Neutrophil (primary cell): ENCODE data around the gene RAB34.
"Not testable (repeated sequence)": the region's sequence is repeated elsewhere in the genome, so short reads cannot be mapped to it uniquely, and the experiment has no call there.

Experiments
- H3K27ac ChIP-seq: fragments of 200-600 bp; sonication (generic); 2 replicates; pipeline ENCODE4 v1.5.1; 2016; ENCODE audit warnings: mild to moderate bottlenecking, moderate library complexity
- H3K27me3 ChIP-seq: fragments of 200-600 bp; sonication (generic); 2 replicates; pipeline ENCODE4 v1.6.0; 2016; ENCODE audit warnings: mild to moderate bottlenecking
- H3K36me3 ChIP-seq: fragments of 200-600 bp; sonication (generic); 2 replicates; pipeline ENCODE4 v1.5.1; 2017
- H3K4me1 ChIP-seq, 2 experiments: fragments of 200-600 bp in 1 of 2; sonication (generic) in 1 of 2; 1 replicate in 1 of 2; 2 replicates in 1 of 2; pipeline versions ENCODE4 v1.5.1 to v1.6.1; 2013 to 2016; ENCODE audit warnings: low read depth in 1 of 2, low read length in 1 of 2, mild to moderate bottlenecking in 1 of 2, moderate library complexity in 1 of 2; ENCODE audit not compliant: control insufficient read depth in 1 of 2, insufficient read depth in 1 of 2
- H3K4me3 ChIP-seq, 2 experiments: fragments of 200-600 bp in 1 of 2; sonication (generic) in 1 of 2; 1 replicate in 1 of 2; 2 replicates in 1 of 2; pipeline ENCODE4 v1.5.1; 2013 to 2016; ENCODE audit warnings: low read depth in 1 of 2, low read length in 1 of 2, mild to moderate bottlenecking in 1 of 2, moderate library complexity in 1 of 2
- H3K9me3 ChIP-seq: fragments of 200-600 bp; sonication (generic); 2 replicates; pipeline ENCODE4 v1.5.1; 2016
- CTCF ChIP-seq: fragments of 200-600 bp; sonication (generic); IDR thresholded peaks from 2 replicates; pipeline ENCODE4 v1.5.1; 2016; ENCODE audit warnings: antibody characterized with exemption

Gene RAB34

GRCh38 chr17:28725660-28726225 lies 8.1 kb upstream of the RAB34 start:
- H3K9me3 ChIP-seq = no peaks in the 10 kb centered on the region
- H3K27me3 ChIP-seq = peaks cover 21% of the 10 kb centered on the region
- H3K4me1 ChIP-seq = peaks cover 41 to 42% of the 10 kb centered on the region in 2 experiments
- H3K36me3 ChIP-seq = peaks cover 22% of the 10 kb centered on the region
- no peak for TF ChIP-seq CTCF
- peak overlapping the region; percentile 63 to 87 for H3K4me3 ChIP-seq
- H3K27ac ChIP-seq = no peak overlapping the region

- H3K36me3 ChIP-seq = peaks cover 22% of the 10 kb centered on the region
- peak overlapping the region in 1 of 2 experiments; percentile 63 for H3K4me3 ChIP-seq
- TF ChIP-seq CTCF = no peak
- no peaks in the 10 kb centered on the region for H3K9me3 ChIP-seq
- H3K4me1 ChIP-seq = peaks cover 47% of the 10 kb centered on the region in 2 experiments
- H3K27me3 ChIP-seq = peaks cover 21% of the 10 kb centered on the region
- H3K27ac ChIP-seq = no peak overlapping the region
Observed at GRCh38 chr17:28725166-28725659, 7.5 kb upstream of the RAB34 start.

GRCh38 chr17:28724500-28725165 lies 7.0 kb upstream of the RAB34 start:
- no peak overlapping the region for H3K27ac ChIP-seq
- H3K4me3 ChIP-seq = no peak overlapping the region
- TF ChIP-seq CTCF = no peak
- no peaks in the 10 kb centered on the region for H3K9me3 ChIP-seq
- H3K36me3 ChIP-seq = peaks cover 22% of the 10 kb centered on the region
- peaks cover 50 to 51% of the 10 kb centered on the region in 2 experiments for H3K4me1 ChIP-seq
- peaks cover 21% of the 10 kb centered on the region for H3K27me3 ChIP-seq

- not testable (repeated sequence) for H3K4me3 ChIP-seq, H3K27ac ChIP-seq, H3K9me3 ChIP-seq
- Histone ChIP-seq H3K4me1 (peaks cover 54 to 55% of the 10 kb centered on the region in 2 experiments), H3K36me3 (peaks cover 22% of the 10 kb centered on the region), H3K27me3 (peaks cover 21% of the 10 kb centered on the region)
Observed at GRCh38 chr17:28723836-28724499, 6.3 kb upstream of the RAB34 start.

GRCh38 chr17:28723159-28723835 lies 5.6 kb upstream of the RAB34 start:
- Histone ChIP-seq H3K4me3 (no peak overlapping the region), H3K4me1 (peaks cover 55 to 56% of the 10 kb centered on the region in 2 experiments), H3K27ac (no peak overlapping the region), H3K36me3 (peaks cover 22% of the 10 kb centered on the region), H3K27me3 (peaks cover 25% of the 10 kb centered on the region), H3K9me3 (no peaks in the 10 kb centered on the region)
- TF ChIP-seq CTCF = no peak
